ENCODE data around the gene NID1. TPM values are rescaled to one million over a fixed set of nuclear protein-coding genes. Genes with fewer than 3 reads are reported as not detected.

Gene NID1
- total and polyA plus RNA-seq, 2 donors (not counting 3 experiments of a cell fraction or from before 2014, with no cell fraction given), result 87.0 to 109 TPM

DNA sequence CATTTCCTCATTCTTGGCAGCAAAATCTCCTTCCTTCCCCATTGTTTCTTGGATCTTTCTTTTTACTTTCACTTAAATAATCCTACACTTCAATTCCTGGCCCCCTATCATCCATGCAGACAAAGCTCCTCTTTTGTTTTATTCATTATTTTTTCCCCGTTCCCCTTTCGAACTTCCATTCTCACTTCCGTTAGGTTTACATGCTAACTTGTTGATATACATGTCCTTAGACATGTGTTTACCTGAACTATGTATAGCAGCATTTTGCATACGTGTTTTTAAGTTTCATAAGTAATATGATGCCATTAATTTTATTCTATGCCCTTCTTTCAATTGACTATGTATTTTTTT is 131.1 kb downstream of the NID1 start:
- no peaks in the 10 kb centered on the region for H3K9me1 ChIP-seq (replicated peaks; ENCODE audit: control insufficient read depth, extremely low read depth, insufficient read depth, low read length)
- DNase-seq (ENCODE audit: low read depth, low spot score), result no peak
- no peak overlapping the region for H3K9ac ChIP-seq (replicated peaks; ENCODE audit: extremely low read depth, insufficient read depth, low read length)
- H3K36me3 ChIP-seq (ENCODE audit: control insufficient read depth in 2 of 2, extremely low read depth in 1 of 2, insufficient read depth in 2 of 2, low read length in 2 of 2), result no peaks in the 10 kb centered on the region
- H3K4me2 ChIP-seq (ENCODE audit: insufficient read depth, low read length), result peak overlapping the region; percentile 35
- no peaks in the 10 kb centered on the region for H3K27me3 ChIP-seq (ENCODE audit: control insufficient read depth in 2 of 2, insufficient read depth in 2 of 2, low read length in 2 of 2)
- no peak overlapping the region for H3K27ac ChIP-seq (ENCODE audit: insufficient read depth, low read depth, low read length)
- intact Hi-C loops (cut with micrococcal nuclease), result loop anchor here (1.0 kb wide), 1 partner anchor 16 kb away; no protein-coding TSS in a partner anchor
- no peak for FAIRE-seq
- ChIA-PET CTCF (interaction anchor here (0.7 to 4.2 kb wide), 9 partner anchors 9 to 150 kb away, joined by 3 to 22 read pairs (median 6); partner anchors contain the start of gene LYST), POLR2A (interaction anchor here (0.6 to 1.0 kb wide), 2 partner anchors 36 to 774 kb away, joined by 4 to 5 read pairs; no protein-coding TSS in a partner anchor)
- no TSS peak for BruUV-seq (replicated peaks)
- H4K20me1 ChIP-seq (replicated peaks; ENCODE audit: control insufficient read depth, extremely low read depth, insufficient read depth, low read length), result no peaks in the 10 kb centered on the region
- H3K4me1 ChIP-seq (ENCODE audit: control insufficient read depth, extremely low read depth, insufficient read depth, low read length), result peaks cover 8% of the 10 kb centered on the region
- H3K4me3 ChIP-seq (replicated peaks in 1 of 3; ENCODE audit: insufficient read depth in 1 of 3, low read depth in 1 of 3, low read length in 3 of 3), result no peak overlapping the region
- H2AFZ ChIP-seq (ENCODE audit: low read depth, low read length), result peak overlapping the region; percentile 21
- no peaks in the 10 kb centered on the region for H3K9me3 ChIP-seq (replicated peaks; ENCODE audit: control insufficient read depth, insufficient read depth, low read length)
- H3K79me2 ChIP-seq (ENCODE audit: control insufficient read depth, insufficient read depth, low read length), result no peaks in the 10 kb centered on the region
- dilution Hi-C loops (cut with MboI; ENCODE audit: extremely low pct_ligation_motif_present, low sequenced_read_pairs), result no loop called here
- TF ChIP-seq MYC (IDR thresholded peaks at IDR 0.05; ENCODE audit: low read depth, low read length) (no peak), JUN (IDR thresholded peaks at IDR 0.05; ENCODE audit: borderline replicate concordance, insufficient read depth, insufficient read length, low read depth) (no peak), GATA2 (IDR thresholded peaks at IDR 0.05; ENCODE audit: insufficient read depth, insufficient read length, low read depth, low read length) (no peak)

DNA sequence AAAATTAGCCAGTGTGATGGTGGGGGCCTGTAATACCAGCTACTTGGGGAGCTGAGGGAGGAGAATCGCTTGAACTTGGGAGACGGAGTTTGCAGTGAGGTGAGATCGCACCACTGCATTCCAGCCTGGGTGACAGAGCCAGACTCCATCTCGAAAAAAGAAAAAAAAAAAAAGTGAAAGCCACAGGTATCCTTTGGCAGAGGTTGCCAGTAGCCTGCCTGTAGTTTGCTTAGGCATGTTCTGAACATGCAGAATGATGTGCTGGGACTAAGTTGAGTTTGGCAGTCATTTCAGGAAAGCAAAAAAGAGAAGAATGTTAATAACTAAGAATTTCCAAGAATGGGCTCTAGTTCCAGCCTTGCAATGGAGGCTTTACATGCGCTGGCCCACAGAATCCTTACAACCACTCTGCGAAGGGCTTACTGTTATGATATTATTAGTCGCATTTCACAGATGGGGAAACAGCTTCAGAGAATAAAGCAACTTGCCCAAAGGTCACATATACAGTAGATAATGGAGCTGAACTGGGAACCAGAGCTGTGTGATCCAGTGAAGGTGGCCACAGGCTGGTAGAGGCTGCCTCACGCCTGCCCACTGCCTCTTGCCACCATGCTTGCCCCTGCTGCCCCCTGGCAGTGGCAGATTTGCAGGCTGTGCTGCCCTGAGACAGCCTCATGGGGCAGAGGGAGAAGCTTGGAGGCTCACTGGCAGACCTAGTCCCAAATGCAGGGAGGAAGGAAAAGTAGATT is 131.7 kb downstream of the NID1 start:
- no peaks in the 10 kb centered on the region for H4K20me1 ChIP-seq (replicated peaks; ENCODE audit: control insufficient read depth, extremely low read depth, insufficient read depth, low read length)
- dilution Hi-C loops (cut with MboI; ENCODE audit: extremely low pct_ligation_motif_present, low sequenced_read_pairs) (no loop called here), intact Hi-C loops (cut with micrococcal nuclease) (loop anchor here (1.0 kb wide), 1 partner anchor 16 kb away; no protein-coding TSS in a partner anchor)
- peak; percentile 18 for FAIRE-seq
- no peaks in the 10 kb centered on the region for H3K9me1 ChIP-seq (replicated peaks; ENCODE audit: control insufficient read depth, extremely low read depth, insufficient read depth, low read length)
- no peak overlapping the region for H3K27ac ChIP-seq (ENCODE audit: insufficient read depth, low read depth, low read length)
- H3K27me3 ChIP-seq (ENCODE audit: control insufficient read depth in 2 of 2, insufficient read depth in 2 of 2, low read length in 2 of 2), result no peaks in the 10 kb centered on the region
- CTCF ChIA-PET, result interaction anchor here (0.7 to 4.2 kb wide), 9 partner anchors 9 to 149 kb away, joined by 3 to 22 read pairs (median 6); partner anchors contain the start of gene LYST
- TF ChIP-seq MYC (IDR thresholded peaks at IDR 0.05; ENCODE audit: low read depth, low read length) (no peak), POLR2AphosphoS5 (IDR thresholded peaks at IDR 0.05; ENCODE audit: insufficient read depth, low read depth, low read length) (no peak), EZH2 (IDR thresholded peaks at IDR 0.05; ENCODE audit: borderline replicate concordance, low read depth, low read length, severe bottlenecking) (no peak), FOS (IDR thresholded peaks at IDR 0.05; ENCODE audit: borderline replicate concordance, insufficient read depth, low read length) (peak; percentile 12)
- TF ChIP-seq, protein P1, sequence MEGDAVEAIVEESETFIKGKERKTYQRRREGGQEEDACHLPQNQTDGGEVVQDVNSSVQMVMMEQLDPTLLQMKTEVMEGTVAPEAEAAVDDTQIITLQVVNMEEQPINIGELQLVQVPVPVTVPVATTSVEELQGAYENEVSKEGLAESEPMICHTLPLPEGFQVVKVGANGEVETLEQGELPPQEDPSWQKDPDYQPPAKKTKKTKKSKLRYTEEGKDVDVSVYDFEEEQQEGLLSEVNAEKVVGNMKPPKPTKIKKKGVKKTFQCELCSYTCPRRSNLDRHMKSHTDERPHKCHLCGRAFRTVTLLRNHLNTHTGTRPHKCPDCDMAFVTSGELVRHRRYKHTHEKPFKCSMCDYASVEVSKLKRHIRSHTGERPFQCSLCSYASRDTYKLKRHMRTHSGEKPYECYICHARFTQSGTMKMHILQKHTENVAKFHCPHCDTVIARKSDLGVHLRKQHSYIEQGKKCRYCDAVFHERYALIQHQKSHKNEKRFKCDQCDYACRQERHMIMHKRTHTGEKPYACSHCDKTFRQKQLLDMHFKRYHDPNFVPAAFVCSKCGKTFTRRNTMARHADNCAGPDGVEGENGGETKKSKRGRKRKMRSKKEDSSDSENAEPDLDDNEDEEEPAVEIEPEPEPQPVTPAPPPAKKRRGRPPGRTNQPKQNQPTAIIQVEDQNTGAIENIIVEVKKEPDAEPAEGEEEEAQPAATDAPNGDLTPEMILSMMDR (IDR thresholded peaks at IDR 0.05; ENCODE audit: extremely low read depth in 1 of 2, insufficient read depth in 1 of 2, low read depth in 1 of 2, low read length in 2 of 2), result no peak
- TF ChIP-seq, protein P2, sequence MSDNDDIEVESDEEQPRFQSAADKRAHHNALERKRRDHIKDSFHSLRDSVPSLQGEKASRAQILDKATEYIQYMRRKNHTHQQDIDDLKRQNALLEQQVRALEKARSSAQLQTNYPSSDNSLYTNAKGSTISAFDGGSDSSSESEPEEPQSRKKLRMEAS (IDR thresholded peaks at IDR 0.05; ENCODE audit: insufficient read depth, insufficient read length), result no peak
- H3K79me2 ChIP-seq (ENCODE audit: control insufficient read depth, insufficient read depth, low read length), result no peaks in the 10 kb centered on the region
- no peaks in the 10 kb centered on the region for H3K36me3 ChIP-seq (ENCODE audit: control insufficient read depth in 2 of 2, extremely low read depth in 1 of 2, insufficient read depth in 2 of 2, low read length in 2 of 2)
- H3K9ac ChIP-seq (replicated peaks; ENCODE audit: extremely low read depth, insufficient read depth, low read length), result no peak overlapping the region
- peak; percentile 25 for DNase-seq (ENCODE audit: low read depth, low spot score)
- H3K4me2 ChIP-seq (ENCODE audit: insufficient read depth, low read length), result no peak overlapping the region
- POLR2A ChIA-PET, result interaction anchor here (0.6 to 1.0 kb wide), 2 partner anchors 35 to 774 kb away, joined by 4 to 5 read pairs; no protein-coding TSS in a partner anchor
- no peaks in the 10 kb centered on the region for H3K9me3 ChIP-seq (replicated peaks; ENCODE audit: control insufficient read depth, insufficient read depth, low read length)
- peaks cover 8% of the 10 kb centered on the region for H3K4me1 ChIP-seq (ENCODE audit: control insufficient read depth, extremely low read depth, insufficient read depth, low read length)
- H2AFZ ChIP-seq (ENCODE audit: low read depth, low read length), result peak overlapping the region; percentile 21
- H3K4me3 ChIP-seq (replicated peaks in 1 of 3; ENCODE audit: insufficient read depth in 1 of 3, low read depth in 1 of 3, low read length in 3 of 3), result no peak overlapping the region
- no TSS peak for BruUV-seq (replicated peaks)

All from endothelial cell of umbilical vein (primary cell).